ENCODE data around the gene PLEKHD1. TPM values are rescaled to one million over a fixed set of nuclear protein-coding genes. Genes with fewer than 3 reads are reported as not detected.

PLEKHD1 gene
- total and polyA plus RNA-seq, 8 donors, result 0.03 to 0.19 (median 0.08) TPM; not detected in 2

DNA sequence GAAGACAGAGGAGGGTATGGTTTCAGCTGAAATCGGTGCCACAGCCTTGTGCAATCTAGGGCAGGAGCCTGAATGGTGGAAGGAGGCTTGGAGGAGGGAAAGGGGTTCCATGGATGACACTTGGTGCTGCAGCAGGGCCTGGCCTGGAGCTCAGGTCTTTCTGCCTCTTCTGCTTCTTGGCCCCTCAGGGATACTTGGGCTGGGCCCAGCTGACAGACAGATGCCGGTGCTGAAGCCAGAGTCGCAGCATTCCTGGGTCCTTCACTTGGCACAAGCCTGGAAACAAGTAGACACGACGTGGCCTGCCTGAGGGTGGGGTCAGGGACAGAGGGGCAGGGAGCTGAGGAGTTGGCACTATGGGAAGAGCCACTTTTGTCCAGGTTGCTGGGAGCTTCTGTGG is 4.4 kb upstream of the PLEKHD1 start:
- H3K9me3 ChIP-seq, result no peaks in the 10 kb centered on the region
- H3K4me3 ChIP-seq, result no peak overlapping the region
- no peaks in the 10 kb centered on the region for H3K36me3 ChIP-seq
- no peak overlapping the region for H3K27ac ChIP-seq
- ATAC-seq, result no peak
- intact Hi-C loops (cut with DNase I), result no loop called here
- no peak for TF ChIP-seq CTCF (IDR thresholded peaks at IDR 0.05)
- H3K27me3 ChIP-seq, result peaks cover 0 to 6% (median 0%) of the 10 kb centered on the region in 4 donors
- peaks cover 0 to 5% (median 0%) of the 10 kb centered on the region in 3 donors for H3K4me1 ChIP-seq
- no peak for DNase-seq
- no peak for FAIRE-seq
- 75 to 89% methylated on average over 5 of the region's 5 CpGs for WGBS, 2 donors

DNA sequence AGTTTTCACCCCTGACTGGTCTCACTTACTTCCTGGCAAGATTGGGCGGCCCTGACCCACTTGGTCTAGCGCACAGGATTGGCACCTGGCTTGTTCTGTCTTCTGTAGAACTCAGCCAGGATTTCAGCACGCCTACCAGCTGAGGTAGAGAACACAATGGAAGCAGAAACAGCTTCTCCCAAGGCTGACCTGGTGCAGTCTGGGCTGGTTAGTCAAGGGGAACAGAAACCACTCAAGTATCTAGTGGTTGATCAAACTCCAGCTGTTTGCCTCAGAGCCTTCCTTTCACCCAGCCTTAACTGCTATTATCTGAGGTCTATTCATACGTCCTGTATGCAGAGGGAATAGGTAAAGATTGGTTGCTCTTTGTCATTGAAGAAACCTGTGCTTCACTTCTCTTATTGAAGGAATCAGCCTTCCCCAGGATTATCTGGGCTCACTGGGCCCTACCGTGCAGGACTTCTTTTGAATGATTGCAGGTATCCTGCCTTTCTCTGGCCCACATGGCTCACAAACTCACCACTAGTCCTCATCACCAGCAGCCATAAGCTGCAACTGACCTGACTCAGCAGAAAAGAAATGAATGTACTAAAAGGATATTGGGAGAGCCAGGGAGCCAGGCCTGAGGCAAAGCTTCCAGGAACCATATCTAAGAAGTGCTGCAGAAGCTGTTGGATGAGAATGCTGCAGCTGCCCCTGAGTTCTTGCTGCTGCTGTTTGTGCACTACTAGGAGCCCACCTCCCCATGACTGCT is 2.5 kb upstream of the PLEKHD1 start:
- DNase-seq (no peak), ATAC-seq (no peak), FAIRE-seq (no peak)
- peaks cover 0 to 5% (median 0%) of the 10 kb centered on the region in 3 donors for H3K4me1 ChIP-seq
- no peaks in the 10 kb centered on the region for H3K36me3 ChIP-seq
- H3K27ac ChIP-seq, result no peak overlapping the region
- no peak for TF ChIP-seq CTCF (IDR thresholded peaks at IDR 0.05)
- no peak overlapping the region for H3K4me3 ChIP-seq
- WGBS, 2 donors, result 71 to 85% methylated on average over 5 of the region's 5 CpGs
- intact Hi-C loops (cut with DNase I), result no loop called here
- no peaks in the 10 kb centered on the region for H3K9me3 ChIP-seq
- H3K27me3 ChIP-seq, result peaks cover 0 to 11% (median 0%) of the 10 kb centered on the region in 4 donors

- WGBS, 2 donors, result 2% methylated on average over 50 to 54 of the region's 54 CpGs
- peak overlapping the region; percentile 4 to 44 (median 25) for H3K4me3 ChIP-seq
- DNase-seq (peak in 5 of 6 donors; percentile 14 to 66 (median 29)), FAIRE-seq (no peak), ATAC-seq (peak; percentile 23 to 75 (median 68))
- peaks cover 0 to 11% (median 0%) of the 10 kb centered on the region in 4 donors for H3K27me3 ChIP-seq
- no peak overlapping the region for H3K27ac ChIP-seq
- H3K9me3 ChIP-seq, result no peaks in the 10 kb centered on the region
- intact Hi-C loops (cut with DNase I), result no loop called here
- no peaks in the 10 kb centered on the region for H3K36me3 ChIP-seq
- no peak for TF ChIP-seq CTCF (IDR thresholded peaks at IDR 0.05)
- peaks cover 0 to 5% (median 0%) of the 10 kb centered on the region in 3 donors for H3K4me1 ChIP-seq
Observed at GRCh38 chr14:69483765-69484443, 624 bp upstream of the PLEKHD1 start.

DNA sequence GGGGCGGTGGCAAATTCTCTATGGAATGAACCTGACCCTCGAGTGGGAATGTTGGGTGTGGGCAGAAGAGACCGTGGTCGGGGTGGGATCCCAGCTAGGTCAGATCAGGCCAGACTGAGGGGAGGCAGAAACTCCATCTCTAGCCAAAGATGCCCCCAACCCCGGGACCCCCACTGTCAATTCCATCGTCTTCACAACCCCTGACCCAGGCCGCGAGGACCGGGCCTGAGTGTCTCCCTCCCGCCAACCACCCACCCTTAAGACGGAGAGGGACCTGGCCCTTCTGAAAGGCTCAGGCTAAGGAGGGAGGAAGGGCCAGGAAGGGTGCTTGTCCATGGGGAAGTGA is 760 bp downstream of the PLEKHD1 start:
- intact Hi-C loops (cut with DNase I), result no loop called here
- ATAC-seq (no peak), DNase-seq (no peak), FAIRE-seq (no peak)
- TF ChIP-seq CTCF (IDR thresholded peaks at IDR 0.05), result no peak
- no peaks in the 10 kb centered on the region for H3K9me3 ChIP-seq
- whole genome bisulfite sequencing, 2 donors, result 51 to 53% methylated on average over 11 of the region's 11 CpGs
- no peaks in the 10 kb centered on the region for H3K36me3 ChIP-seq
- peaks cover 0 to 5% (median 0%) of the 10 kb centered on the region in 3 donors for H3K4me1 ChIP-seq
- no peak overlapping the region for H3K27ac ChIP-seq
- H3K4me3 ChIP-seq, result no peak overlapping the region
- peaks cover 0 to 11% (median 0%) of the 10 kb centered on the region in 4 donors for H3K27me3 ChIP-seq

- no peak for FAIRE-seq
- WGBS, 2 donors, result 68 to 73% methylated on average over 6 of the region's 6 CpGs
Observed at GRCh38 chr14:69485701-69486100, 1.2 kb downstream of the PLEKHD1 start.

More at GRCh38 chr14:69485701-69486100, 1.2 kb downstream of the PLEKHD1 start:
- Histone ChIP-seq H3K9me3 (no peaks in the 10 kb centered on the region), H3K27me3 (peaks cover 0 to 11% (median 0%) of the 10 kb centered on the region in 4 donors), H3K4me3 (no peak overlapping the region), H3K4me1 (peaks cover 0 to 5% (median 0%) of the 10 kb centered on the region in 3 donors), H3K27ac (no peak overlapping the region), H3K36me3 (no peaks in the 10 kb centered on the region)
- ATAC-seq (no peak), DNase-seq (no peak)
- no peak for TF ChIP-seq CTCF (IDR thresholded peaks at IDR 0.05)
- intact Hi-C loops (cut with DNase I), result no loop called here
